ENCODE measurements around the gene GRAMD1B. TPM values are rescaled to one million over a fixed set of nuclear protein-coding genes. Genes with fewer than 3 reads are reported as not detected.
A peak's percentile ranks its signal among the peaks of the same experiment; 100 is the strongest.
"Not testable (repeated sequence)": the region's sequence is repeated elsewhere in the genome, so short reads cannot be mapped to it uniquely, and the experiment has no call there.

Gene GRAMD1B
- total RNA-seq, 1 experiment from 2014 or later = 4.6 TPM

GRCh38 chr11:123443851-123444623 is 14.0 kb downstream of the GRAMD1B start:
- DNase-seq (ENCODE audit: low spot score) = no peak

DNA sequence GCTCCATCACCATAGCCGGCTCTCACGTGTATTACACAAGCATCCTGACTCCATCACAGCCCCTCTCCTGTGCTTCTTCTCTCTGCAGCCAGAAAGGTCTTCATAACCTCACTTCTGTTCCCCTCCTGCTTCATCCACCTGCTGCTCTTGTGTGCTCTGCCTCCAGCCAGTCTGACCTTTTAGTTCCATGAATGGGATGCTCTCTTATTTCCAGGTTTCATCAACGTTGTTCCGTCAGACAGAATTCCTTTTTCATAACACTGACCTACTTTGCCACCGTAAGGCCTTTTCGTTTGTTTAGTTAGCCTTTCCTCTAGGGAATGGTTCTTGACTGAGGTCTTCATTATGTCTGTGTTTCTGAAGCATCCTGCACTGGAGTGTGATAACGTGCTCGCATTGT is 18.8 kb downstream of the GRAMD1B start:
- DNase-seq (ENCODE audit: low spot score) = no peak

DNA sequence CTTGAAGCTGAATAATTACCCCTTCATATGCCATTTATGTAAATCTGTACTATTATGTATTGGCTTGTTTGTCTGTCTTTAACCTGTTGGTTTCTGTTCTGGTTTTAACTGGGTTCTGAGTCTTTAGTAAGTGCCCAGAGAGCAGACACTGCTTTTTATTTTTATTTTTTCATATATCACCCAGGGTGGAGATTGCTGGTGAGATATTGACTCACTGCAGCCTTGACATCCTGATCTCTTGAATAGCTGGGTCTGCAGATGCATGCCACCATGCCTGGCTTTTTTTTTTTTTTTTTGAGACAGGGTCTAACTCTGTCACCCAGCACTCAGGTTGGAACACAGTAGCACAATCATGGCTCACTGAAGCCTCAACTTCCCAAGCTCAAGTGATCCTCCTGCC is 19.4 kb downstream of the GRAMD1B start:
- DNase-seq (ENCODE audit: low spot score) = no peak

GRCh38 chr11:123450623-123451022 is 20.6 kb downstream of the GRAMD1B start:
- no peak for DNase-seq (ENCODE audit: low spot score)

GRCh38 chr11:123451183-123451781 is 21.2 kb downstream of the GRAMD1B start:
- DNase-seq (ENCODE audit: low spot score) = no peak

GRCh38 chr11:123452794-123453193 is 22.7 kb downstream of the GRAMD1B start:
- DNase-seq (ENCODE audit: low spot score) = no peak

GRCh38 chr11:123454060-123454651 is 24.1 kb downstream of the GRAMD1B start:
- DNase-seq (ENCODE audit: low spot score) = peak; percentile 70

DNA sequence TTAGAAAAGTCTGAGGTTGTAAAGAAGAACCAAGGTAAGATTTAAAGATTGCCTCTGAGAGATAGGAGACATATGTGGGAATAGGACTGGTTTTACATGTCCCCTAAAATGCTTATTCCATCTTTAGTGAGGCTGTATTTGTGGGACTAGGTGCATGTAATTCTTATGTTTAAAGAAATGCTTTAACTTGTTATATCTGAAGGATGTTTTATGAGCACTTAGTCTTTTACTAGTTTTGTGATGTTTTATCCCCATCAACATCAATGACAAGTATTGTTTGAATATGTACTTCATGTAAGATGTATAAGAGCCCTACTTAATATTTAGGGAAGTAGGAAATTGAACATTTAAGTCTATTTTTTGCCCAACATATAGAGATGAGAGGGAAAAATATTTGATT is 24.7 kb downstream of the GRAMD1B start:
- no peak for DNase-seq (ENCODE audit: low spot score)

- DNase-seq (ENCODE audit: low spot score) = not testable (repeated sequence)
Measured at GRCh38 chr11:123456448-123456847, 26.4 kb downstream of the GRAMD1B start.

DNA sequence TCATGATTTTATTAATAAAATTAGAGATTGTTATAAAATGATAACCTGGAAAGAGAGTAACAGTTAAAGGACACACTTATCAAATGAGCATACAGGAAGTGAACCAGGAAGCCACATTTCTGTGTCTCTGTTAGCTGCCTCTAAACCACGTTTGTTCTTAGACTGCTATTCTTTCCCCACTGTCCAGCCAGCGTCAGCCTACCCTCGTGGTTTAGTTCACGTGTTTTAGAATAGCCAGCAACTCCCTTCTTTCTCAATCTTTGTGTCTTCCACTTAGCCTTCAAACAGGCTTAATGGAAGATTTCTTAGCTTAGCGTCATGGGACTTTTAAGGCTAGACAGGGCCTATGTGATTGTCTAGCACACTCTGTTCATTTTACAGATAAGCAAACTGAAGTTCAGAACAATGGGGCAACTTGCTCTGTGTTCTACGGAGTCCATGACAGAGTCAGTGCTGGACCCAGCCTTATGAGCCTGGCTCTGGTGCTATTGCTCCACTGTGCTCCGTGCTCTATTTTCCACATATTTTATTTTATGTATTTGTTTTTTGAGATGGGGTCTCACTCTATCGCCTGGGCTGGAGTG is 27.2 kb downstream of the GRAMD1B start:
- DNase-seq (ENCODE audit: low spot score) = no peak

GRCh38 chr11:123458501-123458900 is 28.4 kb downstream of the GRAMD1B start:
- peak; percentile 8 for DNase-seq (ENCODE audit: low spot score)

- DNase-seq (ENCODE audit: low spot score) = no peak
Measured at GRCh38 chr11:123460012-123460700, 30.1 kb downstream of the GRAMD1B start.

- no peak for DNase-seq (ENCODE audit: low spot score)
Measured at GRCh38 chr11:123461164-123461563, 31.1 kb downstream of the GRAMD1B start.

GRCh38 chr11:123465667-123466066 is 35.6 kb downstream of the GRAMD1B start:
- DNase-seq (ENCODE audit: low spot score) = not testable (repeated sequence)

- DNase-seq (ENCODE audit: low spot score) = not testable (repeated sequence)
Measured at GRCh38 chr11:123466172-123466571, 36.1 kb downstream of the GRAMD1B start.

DNA sequence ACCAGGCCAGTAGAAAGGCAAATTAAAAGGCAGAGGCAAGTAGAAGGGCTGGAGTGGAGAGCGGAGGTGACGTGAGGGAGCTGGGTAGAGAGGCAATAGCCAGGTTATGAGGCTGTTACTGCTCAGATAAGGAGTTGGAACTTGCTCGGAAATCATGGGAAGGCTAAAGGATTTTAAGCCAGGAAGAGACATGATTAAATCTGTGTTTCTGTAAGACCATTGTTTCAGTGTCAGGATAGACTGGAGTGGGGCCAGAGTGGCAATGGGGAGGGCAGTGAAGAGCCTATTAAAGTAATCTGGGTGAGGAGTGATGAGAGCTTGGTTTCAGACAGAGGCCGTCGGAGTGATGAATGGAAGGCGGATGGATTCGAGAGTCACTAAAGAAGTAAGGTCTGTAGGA is 39.0 kb downstream of the GRAMD1B start:
- DNase-seq (ENCODE audit: low spot score) = no peak

DNA sequence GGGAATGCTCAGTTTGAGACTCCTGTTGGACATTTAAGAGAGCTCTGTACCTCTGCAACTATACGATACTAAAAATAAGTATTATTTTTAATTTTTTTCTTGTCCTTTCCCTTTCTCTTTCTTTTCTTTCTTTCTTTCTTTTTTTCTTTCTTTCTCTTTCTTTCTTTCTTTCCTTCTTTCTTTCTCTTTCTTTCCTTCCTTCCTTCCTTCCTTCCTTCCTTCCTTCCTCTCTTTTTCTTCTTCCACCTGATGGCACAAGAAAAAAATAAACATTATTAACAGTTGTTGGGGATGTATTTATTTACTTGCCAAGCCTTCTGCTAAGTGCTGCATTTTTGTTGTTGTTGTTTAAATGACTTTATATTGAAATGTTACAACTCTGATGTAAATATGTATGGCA is 39.5 kb downstream of the GRAMD1B start:
- DNase-seq (ENCODE audit: low spot score) = no peak

- no peak for DNase-seq (ENCODE audit: low spot score)
Measured at GRCh38 chr11:123470842-123471241, 40.8 kb downstream of the GRAMD1B start.

- DNase-seq (ENCODE audit: low spot score) = no peak
Measured at GRCh38 chr11:123472236-123472935, 42.3 kb downstream of the GRAMD1B start.

GRCh38 chr11:123473941-123474677 is 44.0 kb downstream of the GRAMD1B start:
- peak; percentile 71 for DNase-seq (ENCODE audit: low spot score)

- peak; percentile 26 for DNase-seq (ENCODE audit: low spot score)
Measured at GRCh38 chr11:123474994-123475393, 44.9 kb downstream of the GRAMD1B start.

Measured in A172 (cell line).